ENCODE measurements around the gene SLC9A1.
"Not testable (repeated sequence)": the region's sequence is repeated elsewhere in the genome, so short reads cannot be mapped to it uniquely, and the experiment has no call there.

- not testable (repeated sequence) for TF ChIP-seq CTCF, POLR2A (IDR thresholded peaks at IDR 0.05)
These were observed 29.8 kb downstream of the SLC9A1 start for GRCh38 chr1:27125125-27125524.

Measured in adrenal gland (tissue), 5 donors.